ENCODE measurements around the gene LMTK3.

- TF ChIP-seq GABPA (IDR thresholded peaks at IDR 0.05; ENCODE audit: low read depth) (no peak; the same call in 1 of the 2 replicates), GATA2 (CRISPR knock-in tag; IDR thresholded peaks at IDR 0.05) (no peak), FOXM1 (IDR thresholded peaks at IDR 0.05; ENCODE audit: low read depth) (no peak), NFIC (IDR thresholded peaks at IDR 0.05; ENCODE audit: borderline replicate concordance) (no peak), USF1 (IDR thresholded peaks at IDR 0.05; ENCODE audit: borderline replicate concordance, low read depth) (no peak), CTCF (IDR thresholded peaks at IDR 0.05) (no peak), EP300 (IDR thresholded peaks at IDR 0.05; ENCODE audit: borderline replicate concordance in 1 of 2, low read depth in 1 of 2, low read length in 1 of 2) (no peak), USF2 (IDR thresholded peaks at IDR 0.05; ENCODE audit: borderline replicate concordance, low read depth, low read length) (no peak)
These were observed 990 bp downstream of the LMTK3 start for GRCh38 chr19:48510421-48511268.

Measured in SK-N-SH (cell line).